NCI-H2081 treated with DMSO at 0.1 percent for 48 hours (cell line): ENCODE measurements around the gene ACTL6B.

Experiments
- DNase-seq: peaks from one replicate; lab custom pipeline; 2025; lab: John Stamatoyannopoulos, UW

The ACTL6B gene

DNA sequence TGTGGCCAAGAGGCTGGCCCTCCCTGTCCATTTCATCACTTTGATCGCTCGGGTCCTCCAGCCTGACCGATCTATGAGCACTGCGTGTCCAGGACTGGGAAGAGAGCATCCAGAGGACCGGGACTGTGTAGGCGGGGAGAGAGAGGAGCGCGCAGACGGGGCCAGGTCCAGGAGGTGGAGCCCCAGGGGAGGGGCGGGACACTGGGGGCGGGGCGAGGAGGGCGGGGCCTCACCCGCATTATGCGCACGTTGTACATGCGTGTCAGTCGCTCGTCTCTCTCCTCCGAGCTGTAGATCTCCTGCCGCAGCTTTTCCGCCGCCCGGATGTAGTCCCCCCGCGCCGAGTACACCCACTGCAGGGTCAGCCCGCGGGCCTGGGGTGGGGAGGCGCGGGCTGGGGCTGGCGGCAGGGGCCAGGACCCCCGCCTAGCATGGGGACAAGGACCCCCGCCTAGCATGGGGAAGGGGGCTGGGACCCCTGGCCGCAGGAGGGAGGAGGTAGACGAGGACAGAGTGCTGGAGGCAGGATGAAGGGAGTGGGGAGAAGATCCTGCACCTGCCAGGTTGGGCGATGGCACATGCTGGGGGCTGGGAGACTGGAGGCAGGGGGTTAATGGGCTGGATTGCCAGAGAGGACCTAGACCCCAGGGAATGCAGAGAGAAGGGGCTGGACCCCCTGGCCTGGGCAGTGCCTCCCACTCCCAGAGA lies 29.6 kb downstream of the ACTL6B start:
- DNase-seq = peak; percentile 56

DNA sequence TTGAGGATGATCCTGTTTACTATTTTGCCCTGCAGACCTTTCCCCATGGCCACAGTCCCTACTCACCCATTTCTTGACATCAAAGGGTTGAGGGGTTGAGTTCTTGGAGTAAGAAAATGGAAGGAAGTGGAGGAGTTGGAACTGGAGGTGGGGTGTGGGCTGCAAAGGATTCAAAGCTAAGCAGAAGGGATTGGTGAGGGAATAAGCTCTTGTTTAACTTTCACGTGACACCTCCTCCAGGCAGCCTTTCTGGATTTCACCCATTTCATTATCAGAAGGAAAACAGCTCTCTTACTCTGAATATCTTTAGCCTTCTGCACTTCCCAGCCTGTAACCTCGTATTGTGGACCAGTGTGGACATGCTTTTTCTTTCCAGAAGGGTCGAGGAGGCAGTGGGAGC lies 30.2 kb downstream of the ACTL6B start:
- DNase-seq = no peak

DNA sequence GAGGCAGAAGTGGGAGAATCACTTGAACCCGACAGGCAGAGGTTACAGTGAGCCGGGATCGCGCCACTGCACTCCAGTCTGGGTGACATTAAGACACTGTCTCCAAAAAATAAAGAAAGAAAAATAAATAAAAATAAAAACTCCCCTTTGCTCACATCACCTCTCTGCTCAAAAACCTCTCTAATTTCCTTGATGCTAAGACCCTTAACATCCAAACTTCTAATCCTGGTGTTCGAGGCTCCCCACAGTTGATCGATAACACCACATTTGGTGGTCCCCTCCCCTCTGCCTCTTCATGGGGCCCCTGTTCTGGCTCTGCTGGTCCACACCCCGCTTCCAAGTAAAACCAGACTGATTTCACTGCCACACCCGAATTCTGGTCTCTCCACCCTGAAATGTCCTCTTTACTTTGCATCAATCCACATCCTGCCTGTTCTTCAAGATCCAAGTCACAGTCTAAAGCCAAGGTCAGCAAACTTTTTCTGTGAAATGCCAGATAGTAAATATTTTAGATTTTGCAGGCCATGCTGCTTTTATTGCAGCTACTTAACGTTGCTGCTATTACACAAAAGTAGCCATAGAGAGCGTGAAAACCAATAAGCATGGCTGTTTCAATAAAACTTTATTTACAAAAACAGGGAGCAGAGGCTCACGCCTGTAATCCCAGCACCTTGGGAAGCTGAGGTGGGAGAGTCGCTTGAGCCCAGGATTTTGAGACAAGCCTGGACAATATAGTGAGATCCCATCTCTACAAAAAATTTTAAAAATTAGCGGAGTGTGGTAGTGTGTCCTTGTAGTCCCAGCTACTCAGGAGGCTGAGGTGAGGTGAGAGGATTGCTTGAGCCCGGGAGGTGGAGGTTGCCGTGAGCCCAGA lies 32.1 kb downstream of the ACTL6B start:
- no peak for DNase-seq

DNA sequence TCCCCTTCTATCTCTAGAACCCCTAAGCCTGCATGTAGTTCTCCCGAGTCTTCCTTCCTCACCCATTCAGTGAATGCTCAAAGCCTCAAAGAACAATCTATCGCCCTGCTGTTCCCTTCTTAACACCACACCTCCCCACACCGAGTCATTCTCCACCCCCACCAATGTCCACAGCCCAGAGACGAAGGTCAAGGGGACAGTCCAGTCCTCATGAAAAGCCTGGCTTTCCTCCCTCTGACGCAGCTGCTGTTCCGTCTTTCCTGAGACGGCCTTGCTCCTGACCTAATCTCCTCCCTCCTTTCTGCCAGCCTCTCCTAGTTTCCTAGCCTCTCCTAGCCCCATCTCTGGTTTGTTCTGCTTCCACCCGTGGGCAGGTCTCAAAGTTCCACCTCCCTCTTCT lies 34.7 kb downstream of the ACTL6B start:
- no peak for DNase-seq

DNA sequence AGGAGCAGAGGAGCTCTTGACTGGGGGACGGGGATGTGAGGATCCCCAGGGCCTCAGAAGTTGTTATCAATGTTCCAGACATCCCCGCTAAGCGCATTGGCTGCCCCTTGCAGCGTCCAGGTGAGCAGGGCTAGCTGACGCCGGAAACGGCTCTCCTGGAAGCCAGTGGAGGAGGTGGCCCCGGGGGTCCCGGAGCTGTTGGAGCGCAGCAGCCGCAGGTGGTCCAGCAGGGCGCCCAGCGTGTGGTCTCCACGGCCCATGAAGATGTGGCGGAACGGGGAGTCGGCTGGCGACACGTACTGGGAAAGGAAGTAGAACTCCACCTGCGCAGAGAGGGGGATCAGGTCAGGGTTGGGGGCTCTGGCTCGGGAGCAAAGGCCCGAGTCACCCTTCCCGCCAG lies 35.4 kb downstream of the ACTL6B start:
- DNase-seq = no peak

DNA sequence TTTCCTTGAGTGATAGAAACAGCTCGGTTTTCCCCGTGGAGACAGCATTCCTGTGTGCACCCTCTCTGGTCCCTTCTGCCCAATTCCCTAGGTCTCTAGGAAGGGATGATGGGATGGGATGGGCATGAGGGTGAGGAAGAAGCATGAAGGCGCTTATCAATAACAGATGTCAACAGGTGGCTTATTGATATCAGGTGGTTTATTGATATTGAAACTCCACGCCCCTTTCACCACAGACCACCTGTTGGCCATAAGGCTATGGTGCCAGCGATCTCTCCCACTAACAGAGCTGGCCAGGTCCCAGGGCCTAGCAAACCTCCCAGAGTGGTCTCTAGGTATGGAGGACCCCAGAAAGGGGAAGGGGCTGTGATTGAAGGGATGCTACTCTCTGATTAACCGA lies 36.0 kb downstream of the ACTL6B start:
- no peak for DNase-seq

DNA sequence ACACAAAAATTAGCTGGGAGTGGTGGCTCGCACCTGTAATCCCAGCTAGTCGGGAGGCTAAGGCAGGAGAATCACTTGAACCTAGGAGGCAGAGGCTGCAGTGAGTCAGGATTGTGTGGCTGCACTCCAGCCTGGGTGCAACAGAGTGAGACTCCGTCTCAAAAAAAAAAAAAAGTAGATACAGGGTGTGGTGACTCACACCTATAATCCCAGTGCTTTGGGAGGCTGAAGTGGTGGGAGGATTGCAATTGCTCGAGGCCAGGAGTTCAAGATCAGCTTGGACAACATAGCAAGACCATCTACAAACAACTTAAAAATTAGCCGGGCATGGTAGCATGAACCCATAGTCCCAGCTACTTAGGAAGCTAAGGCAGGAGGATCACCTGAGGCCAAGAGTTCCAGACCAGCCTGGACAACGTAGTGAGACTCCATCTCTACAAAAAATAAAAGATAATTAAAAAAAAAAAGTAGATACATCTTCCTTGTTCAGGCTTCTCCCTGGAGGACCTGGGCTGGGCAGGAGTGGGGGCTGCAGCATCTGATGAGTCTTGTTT lies 41.9 kb downstream of the ACTL6B start:
- DNase-seq = no peak

DNA sequence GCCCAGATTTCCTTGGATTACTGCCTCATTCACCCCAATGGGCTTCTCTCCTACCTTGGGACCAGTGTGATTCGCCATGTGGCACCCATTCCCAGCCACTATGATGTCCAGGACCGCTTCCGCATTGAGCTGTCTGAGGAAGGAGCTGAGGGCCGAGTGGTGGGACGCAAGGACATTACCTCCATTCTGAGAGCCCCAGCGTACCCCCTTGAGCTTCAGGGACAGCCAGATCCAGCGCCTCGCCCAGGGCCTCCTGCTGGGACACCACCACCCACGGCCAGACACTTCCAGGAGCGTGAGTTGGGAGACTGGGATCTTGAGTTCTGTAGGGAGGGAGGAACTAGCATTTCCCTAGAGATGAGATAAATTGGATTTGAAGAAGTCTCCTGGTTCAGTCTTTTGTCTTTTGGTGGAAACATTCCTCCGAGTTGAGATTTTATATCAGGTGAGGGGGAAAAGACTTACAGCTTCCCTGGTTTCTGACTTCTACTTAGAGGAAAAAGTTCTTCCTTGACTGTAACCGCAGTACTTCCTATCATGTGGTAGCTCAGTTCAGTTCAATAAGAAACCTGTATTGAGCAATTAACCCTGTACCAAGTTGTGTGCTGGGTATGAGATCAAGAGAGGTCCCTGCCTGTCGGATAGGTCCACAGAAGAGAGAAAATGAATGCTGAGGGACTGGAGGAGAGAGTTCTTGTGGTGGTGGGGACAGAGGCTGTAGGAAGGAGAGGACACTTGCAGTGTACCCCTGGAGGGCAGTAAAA lies 42.7 kb downstream of the ACTL6B start:
- no peak for DNase-seq

DNA sequence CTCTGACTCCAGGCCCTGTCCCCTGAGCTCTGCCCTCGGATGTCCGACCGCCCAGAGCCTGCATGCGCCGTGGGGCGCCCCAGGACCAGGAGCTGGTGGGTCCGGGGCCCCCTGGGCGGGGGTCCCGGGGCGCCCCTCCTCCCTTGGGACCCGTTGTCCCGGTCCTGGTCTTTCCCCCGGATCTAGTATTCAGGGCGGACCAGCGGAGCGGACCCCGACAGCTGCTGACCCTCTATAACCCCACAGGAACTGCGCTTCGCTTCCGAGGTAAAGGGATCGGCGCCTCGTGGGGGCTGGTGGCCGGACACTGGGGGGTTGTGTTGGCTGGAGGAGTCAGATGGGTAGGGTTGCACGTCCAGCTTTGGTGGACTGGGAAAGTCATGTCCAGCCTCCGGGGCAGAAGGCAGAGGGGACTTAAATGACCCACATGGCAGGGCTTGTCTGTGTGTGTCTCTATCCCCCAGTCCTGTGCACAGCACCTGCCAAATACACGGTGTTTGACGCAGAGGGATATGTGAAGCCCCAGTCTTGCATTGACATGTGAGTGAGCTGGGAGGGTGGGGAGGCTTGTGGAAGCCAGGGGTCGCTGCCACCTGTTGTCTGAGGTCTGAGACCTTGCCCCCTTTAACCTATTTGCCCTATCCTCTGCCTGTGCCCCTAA lies 43.4 kb downstream of the ACTL6B start:
- no peak for DNase-seq

DNA sequence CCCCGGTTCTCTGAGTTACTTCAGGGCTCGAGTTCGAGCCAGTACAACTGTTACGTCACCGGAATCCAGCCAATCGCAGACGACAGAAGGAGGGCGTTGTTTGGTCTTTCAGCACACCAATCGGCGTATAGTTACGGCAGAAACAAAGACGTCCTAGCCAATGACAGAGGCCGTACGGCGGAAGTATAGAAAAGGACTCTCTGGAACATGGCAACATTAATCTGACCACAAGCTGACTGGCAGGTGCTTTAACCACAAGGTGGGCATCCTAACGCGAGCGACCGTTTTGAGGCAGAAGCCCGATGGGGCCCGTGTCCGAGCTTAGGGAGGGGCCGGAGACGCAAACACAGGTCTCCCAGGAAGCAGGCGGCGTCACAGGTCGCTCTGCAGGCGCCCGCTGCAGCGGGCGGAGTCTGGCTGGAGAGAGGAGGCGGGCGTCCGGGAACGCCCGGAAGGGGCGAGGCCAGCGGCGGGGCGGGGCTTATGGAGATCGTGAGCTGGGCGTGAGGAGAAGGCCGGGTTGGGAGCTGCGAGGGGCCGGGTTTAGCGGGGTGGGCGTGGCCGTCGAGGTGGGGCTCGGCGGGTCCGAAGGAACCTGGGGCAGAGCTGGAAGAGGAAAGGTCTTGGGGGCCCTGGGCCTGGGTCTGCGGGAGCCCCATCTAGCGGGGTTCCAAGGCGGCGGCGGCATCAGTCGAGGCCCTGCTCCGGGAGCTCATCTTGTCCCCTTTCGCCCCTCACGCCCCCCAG lies 44.1 kb downstream of the ACTL6B start, which contains the start of gene MOSPD3:
Gene MOSPD3 (plus strand): TSS at position 558 of the 747 bp plus-strand sequence. CDS start 252 bp downstream, outside the sequence.
- peak; percentile 100 for DNase-seq

DNA sequence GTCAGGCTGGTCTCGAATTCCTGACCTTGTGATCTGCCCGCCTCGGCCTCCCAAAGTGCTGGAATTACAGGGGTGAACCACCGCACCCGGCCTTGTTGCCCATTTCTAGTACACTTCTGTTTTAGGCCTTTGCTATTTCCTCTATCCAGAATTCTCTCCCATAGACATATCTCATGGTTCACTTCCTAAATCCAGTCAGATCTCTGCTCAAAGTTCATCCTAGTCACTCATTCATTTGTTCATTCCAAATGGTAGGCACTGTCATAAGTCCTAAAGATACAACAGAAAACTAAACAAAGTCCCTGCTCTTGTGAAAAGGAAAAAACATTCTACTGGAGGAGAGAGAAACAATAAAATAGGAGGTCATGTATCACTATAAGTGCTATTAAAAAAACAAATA lies 46.3 kb downstream of the ACTL6B start:
- no peak for DNase-seq

DNA sequence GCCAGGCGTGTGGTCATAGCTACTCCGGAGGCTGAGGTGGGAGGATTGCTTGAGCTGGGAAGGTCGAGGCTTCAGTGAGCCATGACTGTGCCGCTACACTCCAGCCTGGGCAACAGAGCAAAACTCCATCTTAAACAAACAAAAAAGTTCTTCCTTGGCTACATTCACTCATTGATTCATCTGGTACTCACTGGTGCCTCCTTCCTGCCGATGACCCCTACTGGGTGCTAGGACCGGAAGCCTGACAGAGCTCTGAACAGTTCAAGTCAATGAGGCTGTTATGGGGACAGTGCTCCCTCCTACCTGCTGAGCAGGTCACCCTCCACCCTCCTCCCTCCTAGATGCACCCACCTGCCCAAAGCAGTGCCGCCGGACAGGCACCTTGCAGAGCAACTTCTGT lies 49.1 kb downstream of the ACTL6B start:
- no peak for DNase-seq

DNA sequence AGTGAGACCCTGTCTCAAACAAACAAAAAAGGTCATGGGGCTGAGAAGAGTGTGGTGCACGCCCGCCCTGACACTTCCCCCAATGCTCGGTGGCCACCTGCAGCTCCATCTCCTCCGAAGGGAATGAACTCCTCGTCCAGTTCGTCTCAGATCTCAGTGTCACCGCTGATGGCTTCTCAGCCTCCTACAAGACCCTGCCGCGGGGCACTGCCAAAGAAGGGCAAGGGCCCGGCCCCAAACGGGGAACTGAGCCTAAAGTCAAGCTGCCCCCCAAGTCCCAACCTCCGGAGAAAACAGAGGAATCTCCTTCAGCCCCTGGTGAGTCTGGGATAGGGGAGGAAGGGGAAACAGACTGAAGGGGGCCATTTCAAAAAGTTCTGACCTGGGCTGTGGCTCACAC lies 49.9 kb downstream of the ACTL6B start:
- DNase-seq = no peak

DNA sequence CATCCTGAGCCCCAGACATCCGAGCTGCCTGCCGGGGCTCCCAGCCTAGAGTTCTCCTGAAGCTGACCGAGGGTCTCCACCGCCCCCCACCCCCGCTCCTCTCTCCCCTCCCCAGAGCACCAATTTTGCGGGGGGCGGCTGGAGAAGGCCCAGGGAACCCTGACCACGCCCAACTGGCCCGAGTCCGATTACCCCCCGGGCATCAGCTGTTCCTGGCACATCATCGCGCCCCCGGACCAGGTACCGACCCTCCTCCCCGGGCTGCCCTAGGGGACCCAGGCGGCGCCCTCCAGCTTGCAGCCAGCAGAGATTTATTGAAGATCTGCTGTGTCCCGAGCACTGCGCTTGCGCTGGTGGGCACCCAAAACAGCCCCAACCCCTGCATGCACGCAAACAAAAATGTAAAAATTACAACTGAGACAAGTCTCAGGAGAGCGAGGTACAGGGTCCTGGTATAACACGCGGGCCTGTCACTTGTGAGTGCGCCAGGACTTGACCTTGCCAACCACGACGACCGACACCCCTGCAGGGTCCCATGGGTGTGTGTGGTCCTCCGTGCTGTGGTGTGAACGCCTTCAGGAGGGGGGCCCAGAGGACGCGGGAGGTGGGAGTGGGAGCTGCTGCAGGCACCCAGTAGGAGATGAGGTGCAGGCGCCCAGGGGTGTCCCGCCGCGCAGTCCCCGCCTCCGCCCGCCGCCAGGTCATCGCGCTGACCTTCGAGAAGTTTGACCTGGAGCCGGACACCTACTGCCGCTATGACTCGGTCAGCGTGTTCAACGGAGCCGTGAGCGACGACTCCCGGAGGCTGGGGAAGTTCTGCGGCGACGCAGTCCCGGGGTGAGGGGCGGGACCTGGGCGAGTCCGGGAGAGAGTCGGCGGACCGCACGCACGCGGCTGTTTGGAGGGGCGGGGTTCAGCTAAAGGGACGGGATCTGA lies 51.0 kb downstream of the ACTL6B start:
- no peak for DNase-seq

DNA sequence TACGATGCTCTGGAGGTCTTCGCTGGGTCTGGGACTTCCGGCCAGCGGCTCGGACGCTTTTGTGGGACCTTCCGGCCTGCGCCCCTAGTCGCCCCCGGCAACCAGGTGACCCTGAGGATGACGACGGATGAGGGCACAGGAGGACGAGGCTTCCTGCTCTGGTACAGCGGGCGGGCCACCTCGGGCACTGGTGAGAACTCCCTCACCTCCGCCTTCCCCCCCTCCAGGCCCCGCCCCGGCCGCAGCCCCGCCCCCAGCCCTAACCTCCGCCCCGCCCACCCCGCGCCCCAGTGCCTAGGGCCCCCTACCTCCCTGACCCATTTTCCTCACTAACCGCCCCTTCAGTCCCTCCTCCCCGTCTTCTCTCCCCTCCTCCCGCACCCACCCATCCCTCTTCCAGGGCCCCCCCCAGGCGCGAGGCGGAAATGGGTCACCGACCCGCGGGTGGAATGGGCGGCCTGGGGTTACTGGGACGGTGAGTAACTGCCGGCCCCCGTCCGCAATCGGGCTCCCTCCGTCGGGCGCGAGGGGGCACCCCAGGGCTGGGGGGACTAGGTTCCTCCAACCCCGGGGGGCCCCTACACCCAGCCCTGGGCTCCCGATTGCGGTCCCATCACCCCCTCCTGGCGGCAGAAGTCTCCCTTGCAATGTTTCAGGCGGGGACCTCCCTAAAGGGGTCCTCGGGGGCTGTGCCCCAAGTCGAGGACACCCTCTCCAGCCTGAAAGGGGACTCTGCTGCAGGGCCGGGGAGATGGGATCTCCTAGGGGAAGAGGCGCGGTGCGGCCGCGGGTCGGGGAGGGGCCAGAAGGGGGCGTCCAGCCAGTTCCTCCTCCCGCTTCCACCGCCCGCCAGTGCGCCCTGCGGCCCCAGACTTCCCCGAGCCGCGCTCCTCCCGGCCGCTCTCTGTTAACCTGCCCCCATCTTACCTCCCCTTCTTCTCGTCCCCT lies 51.9 kb downstream of the ACTL6B start:
- peak; percentile 3 for DNase-seq

DNA sequence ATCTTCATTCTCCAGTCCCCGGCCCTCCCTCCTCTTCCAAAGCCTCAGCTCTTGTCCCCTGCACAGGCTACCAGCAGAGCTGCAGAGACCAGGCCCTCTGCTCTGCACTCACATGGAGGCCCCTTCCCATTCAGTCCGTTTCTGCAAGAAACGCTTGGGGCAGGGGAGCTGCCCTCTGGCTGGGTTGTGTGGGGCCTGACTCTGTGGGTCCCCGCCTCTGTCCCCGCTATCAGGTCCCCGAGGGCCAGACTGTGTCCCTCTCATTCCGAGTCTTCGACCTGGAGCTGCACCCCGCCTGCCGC lies 52.6 kb downstream of the ACTL6B start:
- no peak for DNase-seq

DNA sequence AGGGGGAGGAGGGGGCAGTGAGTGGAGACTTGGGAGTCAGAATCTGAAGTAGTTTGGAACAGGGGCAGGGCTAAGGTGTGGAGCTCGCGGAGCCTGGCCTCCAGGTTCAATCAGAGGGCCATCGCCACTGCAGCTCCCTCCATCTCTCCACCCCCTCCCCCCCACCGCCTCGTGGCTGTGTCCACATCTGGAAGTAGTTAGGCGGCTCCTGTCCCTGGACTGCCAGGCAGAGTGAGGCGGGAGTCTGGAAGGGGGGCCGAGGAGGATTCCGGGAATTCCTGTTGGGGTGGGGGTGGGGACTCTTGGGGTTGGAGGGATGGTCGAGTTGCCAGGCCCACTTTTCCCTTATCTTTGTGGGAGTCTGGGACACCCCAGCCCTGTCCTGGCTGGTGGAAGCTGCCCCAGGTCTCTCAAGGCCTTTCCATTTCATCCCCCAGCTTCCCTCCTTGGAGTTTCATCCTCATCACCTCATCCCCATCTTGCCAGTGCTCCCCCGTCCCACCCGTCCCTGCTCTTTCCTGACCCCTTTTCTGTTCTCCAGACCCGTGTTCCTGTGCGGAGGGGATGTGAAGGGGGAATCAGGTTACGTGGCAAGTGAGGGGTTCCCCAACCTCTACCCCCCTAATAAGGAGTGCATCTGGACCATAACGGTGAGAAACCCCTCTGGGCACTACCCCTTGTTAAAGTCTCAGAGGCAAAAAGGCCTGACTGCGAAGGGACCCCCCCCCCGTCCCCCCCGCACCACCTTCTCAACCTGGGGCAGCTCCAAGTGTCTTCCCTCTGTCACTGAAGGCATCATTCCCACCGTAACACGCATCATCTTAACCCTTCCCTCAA lies 53.1 kb downstream of the ACTL6B start:
- DNase-seq = no peak

DNA sequence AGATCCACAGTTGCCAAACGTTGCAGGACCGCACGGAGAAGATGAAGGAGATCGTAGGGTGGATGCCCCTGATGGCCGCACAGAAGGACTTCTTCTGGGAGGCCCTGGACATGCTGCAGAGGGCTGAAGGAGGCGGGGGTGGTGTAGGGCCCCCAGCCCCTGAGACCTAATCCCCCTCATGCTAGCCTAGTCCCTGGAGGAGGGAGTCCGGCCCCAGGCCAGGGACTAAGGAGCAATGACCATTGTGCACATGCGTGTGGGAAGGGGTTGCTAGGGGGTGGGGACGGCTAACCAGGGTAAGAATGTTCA lies 55.6 kb downstream of the ACTL6B start:
- DNase-seq = no peak
